Placental pericyte (primary cell): ENCODE data around the gene ETV1. TPM values are rescaled to one million over a fixed set of nuclear protein-coding genes. Genes with fewer than 3 reads are reported as not detected.

ENCODE experiments used
- small RNA-seq: library from RNA; depleted of rRNA; stranded (forward); fragments of <200 nt; gene quantifications from one replicate; pipeline ENCODE3, GENCODE V24; 2012; ENCODE audit warnings: low replicate concordance
- total RNA-seq: library from RNA; depleted of rRNA; stranded (reverse); fragments of >200 nt; gene quantifications from 2 replicates; pipeline ENCODE4 v1.2.3, GENCODE V29; 2012

Gene ETV1
- 19.3 and 52.7 TPM in 2 replicates for total RNA-seq

DNA sequence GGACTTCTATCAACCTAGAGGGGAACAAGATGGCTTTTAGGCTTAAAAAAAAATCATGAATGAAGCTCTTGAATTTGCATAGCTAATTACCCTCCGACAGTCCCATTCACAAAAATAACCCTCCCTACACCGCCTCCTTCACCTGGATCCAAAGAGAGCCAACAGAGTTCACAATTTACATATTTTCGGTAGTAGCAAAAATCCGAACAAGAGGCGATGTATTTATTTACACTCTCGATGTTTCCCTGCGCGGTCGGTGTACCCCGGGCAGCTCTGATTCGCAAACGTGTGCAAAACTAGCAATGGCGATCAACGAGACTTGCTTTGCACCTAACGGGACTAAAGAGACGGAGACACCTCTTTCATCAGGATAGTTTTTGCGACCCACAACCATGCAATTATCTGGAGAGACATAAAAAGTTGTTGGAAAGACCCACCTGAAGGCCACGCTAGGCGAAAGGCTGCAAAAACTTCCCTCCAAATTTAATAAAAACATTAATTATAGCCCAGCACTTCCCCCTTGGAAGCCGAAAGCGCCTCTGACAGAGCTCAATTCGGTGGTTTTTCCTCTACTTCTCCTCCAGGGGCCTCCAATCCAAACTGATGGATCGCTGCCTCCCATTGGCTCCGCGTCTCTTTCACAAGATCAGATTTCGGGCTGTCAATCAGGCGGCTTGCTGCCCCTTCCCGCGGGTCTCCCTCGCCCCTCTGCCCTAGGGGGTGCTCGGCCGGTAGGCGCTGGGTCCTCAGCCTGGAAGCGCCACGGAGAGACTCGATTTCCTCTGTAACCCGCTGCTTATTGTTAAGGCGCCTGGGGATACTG, at the start of gene ETV1:
ETV1 (minus strand) TSS at position 541 of the 823 bp plus-strand sequence. CDS start 614 bp downstream, outside the sequence.

Small RNA genes within 50 kb of the gene (small RNA-seq; reads per million reads assigned to genes)
- not detected for gene RF00019
